Upper lobe of left lung (tissue), 6 donors: ENCODE data around the gene ZFHX3. TPM values are rescaled to one million over a fixed set of nuclear protein-coding genes. Genes with fewer than 3 reads are reported as not detected.

Source experiments
- ATAC-seq, 2 donors: fragments of 200-7000 bp; cut with Tn5 transposase; one replicate each; pipeline ENCODE4 v1.9.1; 2022; ENCODE audit warnings: mild to moderate bottlenecking in 2 of 2, moderate library complexity in 2 of 2; ENCODE audit not compliant: low FRiP score in 2 of 2
- DNase-seq, 2 donors: peaks; one replicate each; pipeline ENCODE4 v3.0.0-alpha.2; 2019 to 2020
- H3K27ac ChIP-seq, 4 donors: fragments of 200-600 bp; sonication (generic); one replicate each; pipeline ENCODE4 v1.5.1; 2016 to 2019
- H3K27me3 ChIP-seq, 4 donors: fragments of 200-600 bp; sonication (generic); one replicate each; pipeline ENCODE4 v1.5.1; 2017 to 2019
- H3K36me3 ChIP-seq, 4 donors: fragments of 200-600 bp; sonication (generic); one replicate each; pipeline ENCODE4 v1.5.1; 2016 to 2019
- H3K4me1 ChIP-seq, 4 donors: fragments of 200-600 bp; sonication (generic); one replicate each; pipeline ENCODE4 v1.5.1; 2018 to 2019
- H3K4me3 ChIP-seq, 4 donors: fragments of 200-600 bp; sonication (generic); one replicate each; pipeline ENCODE4 v1.5.1; 2017 to 2019; ENCODE audit warnings: mild to moderate bottlenecking in 2 of 4, moderate library complexity in 1 of 4
- H3K9me3 ChIP-seq, 4 donors: fragments of 200-600 bp; sonication (generic); one replicate each; pipeline ENCODE4 v1.5.1; 2018 to 2019
- EP300 ChIP-seq, 4 donors: sonication (generic); formaldehyde crosslinking; IDR thresholded peaks; one replicate each; pipeline ENCODE4 v1.5.1; 2017; ENCODE audit warnings: antibody characterized with exemption in 4 of 4, control low read depth in 2 of 4
- POLR2A ChIP-seq, 4 donors: fragments of 450-650 bp; IDR thresholded peaks; one replicate each; pipeline ENCODE4 v1.5.1; 2016 to 2017; ENCODE audit warnings: antibody characterized with exemption in 4 of 4, mild to moderate bottlenecking in 2 of 4
- POLR2AphosphoS5 ChIP-seq, 2 donors: sonication (generic); formaldehyde crosslinking; IDR thresholded peaks; one replicate each; pipeline ENCODE4 v1.5.1; 2017; ENCODE audit warnings: antibody characterized with exemption in 2 of 2
- WGBS, 2 donors: methylation state at CpG; one replicate each; pipeline ENCODE4 v1.1.5; 2017 to 2018; 5-methylcytosine and 5-hydroxymethylcytosine counted together
- total RNA-seq, 6 donors: library from RNA; depleted of rRNA in 4 of 6; stranded (reverse); fragments of >200 nt in 4 of 6; gene quantifications; one replicate each; pipeline versions ENCODE4 v1.1.0 to v1.2.1, GENCODE V29; 2016 to 2021
- TF ChIP-seq, protein P1 (sequence below), 6 experiments: fragments of 450-650 bp in 4 of 6; fragments of 200-600 bp in 2 of 6; sonication (generic) in 2 of 6; IDR thresholded peaks; one replicate each; pipeline ENCODE4 v1.5.1; 2016 to 2019; ENCODE audit warnings: antibody characterized with exemption in 6 of 6
- donor health status: DM: no; HTN: no; CAD: no; lungs with moderate emphysema.
- donor health status: DM: no; HTN: yes; CAD: no; lungs with severe emphysema.

Gene ZFHX3
- total RNA-seq, 6 donors from 2014 or later, result 22.4 to 40.3 (median 27.0) TPM

DNA sequence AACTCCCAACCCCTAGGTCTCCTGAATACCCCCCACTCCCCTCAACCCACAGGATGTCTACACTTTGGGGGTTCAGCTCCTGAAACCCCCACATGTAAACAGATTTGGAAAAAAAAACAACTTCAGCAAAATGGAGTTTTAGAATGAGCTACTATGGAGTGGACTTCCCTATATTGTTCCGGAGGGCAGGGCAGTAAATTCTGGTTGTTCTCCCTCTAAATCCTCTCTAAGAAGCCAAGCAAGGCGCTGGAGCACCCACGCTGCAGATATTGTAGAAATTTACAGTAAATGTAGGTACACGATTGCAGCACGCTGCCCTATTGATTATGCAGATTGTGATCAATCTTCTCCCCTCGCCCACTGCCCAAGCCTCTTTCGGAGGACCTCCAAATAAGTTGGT lies 8.5 kb upstream of the ZFHX3 start:
- H3K4me1 ChIP-seq, result peaks cover 41 to 62% (median 58%) of the 10 kb centered on the region in 4 donors
- TF ChIP-seq POLR2A (IDR thresholded peaks at IDR 0.05) (no peak), EP300 (IDR thresholded peaks at IDR 0.05) (no peak), POLR2AphosphoS5 (IDR thresholded peaks at IDR 0.05) (no peak)
- TF ChIP-seq, protein P1, sequence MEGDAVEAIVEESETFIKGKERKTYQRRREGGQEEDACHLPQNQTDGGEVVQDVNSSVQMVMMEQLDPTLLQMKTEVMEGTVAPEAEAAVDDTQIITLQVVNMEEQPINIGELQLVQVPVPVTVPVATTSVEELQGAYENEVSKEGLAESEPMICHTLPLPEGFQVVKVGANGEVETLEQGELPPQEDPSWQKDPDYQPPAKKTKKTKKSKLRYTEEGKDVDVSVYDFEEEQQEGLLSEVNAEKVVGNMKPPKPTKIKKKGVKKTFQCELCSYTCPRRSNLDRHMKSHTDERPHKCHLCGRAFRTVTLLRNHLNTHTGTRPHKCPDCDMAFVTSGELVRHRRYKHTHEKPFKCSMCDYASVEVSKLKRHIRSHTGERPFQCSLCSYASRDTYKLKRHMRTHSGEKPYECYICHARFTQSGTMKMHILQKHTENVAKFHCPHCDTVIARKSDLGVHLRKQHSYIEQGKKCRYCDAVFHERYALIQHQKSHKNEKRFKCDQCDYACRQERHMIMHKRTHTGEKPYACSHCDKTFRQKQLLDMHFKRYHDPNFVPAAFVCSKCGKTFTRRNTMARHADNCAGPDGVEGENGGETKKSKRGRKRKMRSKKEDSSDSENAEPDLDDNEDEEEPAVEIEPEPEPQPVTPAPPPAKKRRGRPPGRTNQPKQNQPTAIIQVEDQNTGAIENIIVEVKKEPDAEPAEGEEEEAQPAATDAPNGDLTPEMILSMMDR (IDR thresholded peaks at IDR 0.05), result no peak

DNA sequence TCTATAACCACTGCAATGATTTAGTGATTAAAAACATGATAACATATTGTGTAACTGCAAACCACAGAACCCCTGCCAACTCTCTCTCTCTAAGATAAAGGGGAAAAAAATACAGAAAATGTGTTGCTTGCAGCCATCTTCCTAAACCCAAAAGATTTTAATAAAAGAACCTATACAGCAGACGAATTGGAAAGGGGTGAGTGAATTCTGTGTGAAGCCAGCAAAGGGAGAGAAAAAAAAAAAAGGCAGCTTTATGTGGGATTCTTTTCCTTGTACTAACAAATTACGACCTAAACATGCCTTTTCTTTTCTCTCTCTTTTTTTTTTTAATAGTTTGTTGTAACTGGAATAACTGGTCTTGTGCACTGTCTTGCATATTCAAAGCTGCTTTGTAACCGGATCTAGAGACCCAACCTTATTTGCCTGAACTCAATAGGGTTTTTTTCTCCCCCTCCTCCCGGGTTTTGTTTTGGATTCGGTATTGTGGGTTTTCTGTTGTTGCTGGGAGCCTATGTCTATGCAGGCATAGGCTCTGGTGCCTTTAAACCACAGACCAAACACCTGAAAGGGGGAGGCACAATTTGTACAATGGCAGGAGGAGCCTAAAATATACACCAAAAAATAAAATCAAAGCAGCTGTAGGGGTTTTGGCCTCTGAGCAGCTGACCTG lies 7.0 kb upstream of the ZFHX3 start:
- WGBS, 2 donors, result 16 to 21% methylated on average over 5 of the region's 5 CpGs
- H3K27me3 ChIP-seq, result no peaks in the 10 kb centered on the region
- H3K4me3 ChIP-seq, result peak overlapping the region in 3 of 4 donors; percentile 10 to 91 (median 82)
- no peak for TF ChIP-seq POLR2AphosphoS5 (IDR thresholded peaks at IDR 0.05)
- no peak for TF ChIP-seq POLR2A (IDR thresholded peaks at IDR 0.05)
- TF ChIP-seq EP300 (IDR thresholded peaks at IDR 0.05), result no peak
- TF ChIP-seq, protein P1 (IDR thresholded peaks at IDR 0.05), result no peak
- H3K36me3 ChIP-seq, result no peaks in the 10 kb centered on the region
- peaks cover 41 to 63% (median 59%) of the 10 kb centered on the region in 4 donors for H3K4me1 ChIP-seq
- H3K9me3 ChIP-seq, result no peaks in the 10 kb centered on the region
- DNase-seq (no peak), ATAC-seq (no peak)
- H3K27ac ChIP-seq, result peak overlapping the region; percentile 93 to 98 (median 95)

More for the DNA sequence above, 8.5 kb upstream of the ZFHX3 start:
- H3K27me3 ChIP-seq, result no peaks in the 10 kb centered on the region
- DNase-seq (no peak), ATAC-seq (no peak)
- H3K9me3 ChIP-seq, result no peaks in the 10 kb centered on the region
- H3K36me3 ChIP-seq, result no peaks in the 10 kb centered on the region
- peak overlapping the region in 3 of 4 donors; percentile 81 to 91 (median 82) for H3K4me3 ChIP-seq
- WGBS, 2 donors, result 65 to 72% methylated on average over 7 of the region's 7 CpGs
- H3K27ac ChIP-seq, result peak overlapping the region; percentile 93 to 98 (median 95)

DNA sequence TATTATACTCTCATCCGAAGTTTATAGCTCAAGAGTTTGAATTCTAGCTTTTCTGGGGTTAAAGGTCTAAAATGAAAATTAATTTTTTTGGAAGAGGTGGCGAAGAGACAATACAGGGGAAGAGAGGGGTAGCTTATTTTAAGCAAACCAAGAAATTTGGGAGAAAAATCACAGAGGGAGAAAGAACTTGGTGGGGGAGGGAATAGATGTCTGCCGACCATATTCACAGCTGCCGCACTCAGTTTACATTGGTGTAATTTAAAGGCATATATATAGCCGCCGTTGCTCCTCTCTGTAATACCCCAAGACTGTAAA lies 6.5 kb upstream of the ZFHX3 start:
- DNase-seq (no peak), ATAC-seq (no peak)
- 42 to 47% methylated on average over 6 of the region's 6 CpGs for WGBS, 2 donors
- no peaks in the 10 kb centered on the region for H3K36me3 ChIP-seq
- peak overlapping the region; percentile 93 to 98 (median 95) for H3K27ac ChIP-seq
- H3K4me1 ChIP-seq, result peaks cover 37 to 65% (median 58%) of the 10 kb centered on the region in 4 donors
- H3K27me3 ChIP-seq, result no peaks in the 10 kb centered on the region
- TF ChIP-seq, protein P1 (IDR thresholded peaks at IDR 0.05), result no peak
- TF ChIP-seq POLR2A (IDR thresholded peaks at IDR 0.05) (no peak), POLR2AphosphoS5 (IDR thresholded peaks at IDR 0.05) (no peak), EP300 (IDR thresholded peaks at IDR 0.05) (no peak)
- no peaks in the 10 kb centered on the region for H3K9me3 ChIP-seq
- peak overlapping the region in 2 of 4 donors; percentile 82 to 91 for H3K4me3 ChIP-seq

DNA sequence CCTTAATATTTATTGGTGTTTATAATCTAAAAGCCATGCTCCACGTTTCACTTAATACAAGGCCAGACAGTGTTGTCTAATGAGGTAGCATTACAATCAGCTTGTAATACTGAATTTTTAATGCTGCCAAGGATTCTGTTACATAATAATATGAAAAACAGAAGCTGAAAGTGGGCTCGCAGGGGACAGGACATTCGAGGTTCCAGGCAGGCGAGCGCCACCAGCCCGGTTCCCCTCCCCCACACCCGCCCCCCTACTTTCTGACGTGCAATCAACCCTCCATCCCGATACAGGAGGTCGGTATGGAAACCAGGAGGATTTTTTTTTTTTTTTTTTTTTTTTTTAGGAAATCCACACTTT lies 6.2 kb upstream of the ZFHX3 start:
- Histone ChIP-seq H3K27me3 (no peaks in the 10 kb centered on the region), H3K36me3 (no peaks in the 10 kb centered on the region), H3K4me1 (peaks cover 37 to 65% (median 59%) of the 10 kb centered on the region in 4 donors), H3K27ac (peak overlapping the region; percentile 93 to 98 (median 95)), H3K9me3 (no peaks in the 10 kb centered on the region), H3K4me3 (no peak overlapping the region)
- 46 to 47% methylated on average over 10 of the region's 10 CpGs for WGBS, 2 donors
- no peak for ATAC-seq
- peak in 1 of 2 donors; percentile 48 for DNase-seq
- TF ChIP-seq POLR2A (IDR thresholded peaks at IDR 0.05), result no peak
- TF ChIP-seq EP300 (IDR thresholded peaks at IDR 0.05), result no peak
- TF ChIP-seq, protein P1 (IDR thresholded peaks at IDR 0.05), result no peak
- no peak for TF ChIP-seq POLR2AphosphoS5 (IDR thresholded peaks at IDR 0.05)
